Endodermal cell (in vitro differentiated cells): Measurements from ENCODE around the gene NSA2. TPM values are rescaled to one million over a fixed set of nuclear protein-coding genes. Genes with fewer than 3 reads are reported as not detected.

Experiments
- DNase-seq: peaks from one replicate; pipeline ENCODE4 v3.0.0-alpha.2; 2017
- H3K27ac ChIP-seq: 2 replicates; pipeline ENCODE4 v1.5.1; 2013; ENCODE audit warnings: mild to moderate bottlenecking, low read depth, low read length, moderate library complexity
- H3K27me3 ChIP-seq: 2 replicates; pipeline ENCODE4 v1.6.1; 2013; ENCODE audit warnings: mild to moderate bottlenecking, low read length, moderate library complexity; ENCODE audit not compliant: insufficient read depth, control insufficient read depth, poor library complexity, severe bottlenecking
- H3K36me3 ChIP-seq: 2 replicates; pipeline ENCODE4 v1.7.0; 2013; ENCODE audit warnings: mild to moderate bottlenecking, low read length, moderate library complexity; ENCODE audit not compliant: control insufficient read depth, insufficient read depth
- H3K4me1 ChIP-seq: one replicate; pipeline ENCODE4 v1.7.0; 2013; ENCODE audit warnings: low read length; ENCODE audit not compliant: control insufficient read depth, insufficient read depth
- H3K4me3 ChIP-seq: 2 replicates; pipeline ENCODE4 v1.5.1; 2013; ENCODE audit warnings: mild to moderate bottlenecking, low read length, moderate library complexity
- H3K9ac ChIP-seq: 2 replicates; pipeline ENCODE4 v1.6.1; 2013; ENCODE audit warnings: mild to moderate bottlenecking, low read length, moderate library complexity; ENCODE audit not compliant: poor library complexity, severe bottlenecking; ENCODE audit errors: extremely low read depth
- H3K9me3 ChIP-seq: 2 replicates; pipeline ENCODE4 v1.6.1; 2013; ENCODE audit warnings: mild to moderate bottlenecking, low read length, moderate library complexity; ENCODE audit not compliant: control insufficient read depth
- H3K27ac Mint-ChIP-seq: 2 replicates; pipeline ENCODE4 v1.8.0; 2020; ENCODE audit warnings: mixed read lengths
- H3K27me3 Mint-ChIP-seq: 2 replicates; pipeline ENCODE4 v1.8.0; 2021; ENCODE audit warnings: mild to moderate bottlenecking, mixed read lengths; ENCODE audit not compliant: insufficient read depth
- H3K36me3 Mint-ChIP-seq: 2 replicates; pipeline ENCODE4 v1.8.0; 2020; ENCODE audit warnings: low read depth, mixed read lengths
- H3K4me1 Mint-ChIP-seq: 2 replicates; pipeline ENCODE4 v1.8.0; 2020; ENCODE audit warnings: mixed read lengths
- H3K4me3 Mint-ChIP-seq: 2 replicates; pipeline ENCODE4 v1.8.0; 2020; ENCODE audit warnings: mild to moderate bottlenecking, moderate library complexity, mixed read lengths
- H3K9me3 Mint-ChIP-seq: 2 replicates; pipeline ENCODE4 v1.8.0; 2020; ENCODE audit warnings: mild to moderate bottlenecking, mixed read lengths
- CTCF ChIP-seq: fragments of 200-600 bp; sonication (generic); conservative IDR thresholded peaks from 2 replicates; pipeline ENCODE4 v1.5.0; 2021; ENCODE audit warnings: antibody characterized with exemption, mild to moderate bottlenecking
- WGBS, 2 experiments: methylation state at CpG; one replicate each; pipeline versions ENCODE4 v1.1.5 to v1.1.7; 2013; ENCODE audit warnings: missing lambda C conversion rate in 2 of 2, mixed read lengths in 1 of 2; ENCODE audit not compliant: insufficient coverage in 1 of 2, insufficient read length in 1 of 2; 5-methylcytosine and 5-hydroxymethylcytosine counted together
- total RNA-seq, 2 donors: library from RNA; stranded (reverse); fragmentation: NEBNext Ultra II Directional in 1 of 2; extraction: Animal tissue kit (Norgen Biotek cat#: 25700) in 1 of 2; gene quantifications; 2 replicates in 1 of 2; 3 replicates in 1 of 2; pipeline ENCODE4 v1.2.1, GENCODE V29; 2021

Gene NSA2
- total RNA-seq, 2 donors from 2014 or later: 53.1 to 62.8 TPM

GRCh38 chr5:74798977-74799911, 32.2 kb downstream of the NSA2 start:
- Mint-ChIP-seq H3K9me3 (no peaks in the 10 kb centered on the region), H3K4me1 (no peaks in the 10 kb centered on the region), H3K27ac (peak overlapping the region; percentile 49), H3K27me3 (no peaks in the 10 kb centered on the region), H3K36me3 (peaks cover 63% of the 10 kb centered on the region), H3K4me3 (no peak overlapping the region)
- H3K4me1 ChIP-seq: no peaks in the 10 kb centered on the region
- 94 to 96% methylated on average over 19 to 21 of the region's 21 CpGs for WGBS, 2 experiments
- H3K4me3 ChIP-seq: no peak overlapping the region
- no peak for DNase-seq
- peaks cover 61% of the 10 kb centered on the region for H3K36me3 ChIP-seq
- no peaks in the 10 kb centered on the region for H3K9me3 ChIP-seq
- no peak overlapping the region for H3K9ac ChIP-seq
- no peaks in the 10 kb centered on the region for H3K27me3 ChIP-seq
- no peak overlapping the region for H3K27ac ChIP-seq
- no peak for TF ChIP-seq CTCF

- Mint-ChIP-seq H3K4me3 (no peak overlapping the region), H3K36me3 (peaks cover 54% of the 10 kb centered on the region)
- peaks cover 58% of the 10 kb centered on the region for H3K36me3 ChIP-seq
Measured at GRCh38 chr5:74801197-74801596, 34.1 kb downstream of the NSA2 start.

GRCh38 chr5:74801941-74802340, 34.9 kb downstream of the NSA2 start:
- H3K9me3 Mint-ChIP-seq: no peaks in the 10 kb centered on the region
- no peak for DNase-seq
- peaks cover 53% of the 10 kb centered on the region for H3K36me3 ChIP-seq
- no peak overlapping the region for H3K4me3 ChIP-seq
- TF ChIP-seq CTCF: no peak
- H3K36me3 Mint-ChIP-seq: peaks cover 47% of the 10 kb centered on the region
- no peak overlapping the region for H3K27ac Mint-ChIP-seq
- no peak overlapping the region for H3K9ac ChIP-seq
- no peak overlapping the region for H3K4me3 Mint-ChIP-seq
- no peaks in the 10 kb centered on the region for H3K27me3 Mint-ChIP-seq
- H3K4me1 ChIP-seq: no peaks in the 10 kb centered on the region
- 85 to 91% methylated on average over 1 of the region's 1 CpG for WGBS, 2 experiments
- H3K27me3 ChIP-seq: no peaks in the 10 kb centered on the region
- no peak overlapping the region for H3K27ac ChIP-seq
- no peaks in the 10 kb centered on the region for H3K9me3 ChIP-seq
- peaks cover 14% of the 10 kb centered on the region for H3K4me1 Mint-ChIP-seq

More at GRCh38 chr5:74801197-74801596, 34.1 kb downstream of the NSA2 start:
- no peaks in the 10 kb centered on the region for H3K9me3 Mint-ChIP-seq
- no peaks in the 10 kb centered on the region for H3K27me3 ChIP-seq
- H3K4me1 ChIP-seq: no peaks in the 10 kb centered on the region
- H3K4me3 ChIP-seq: no peak overlapping the region
- 92 to 100% methylated on average over 1 to 3 of the region's 3 CpGs for WGBS, 2 experiments
- DNase-seq: no peak
- H3K9ac ChIP-seq: no peak overlapping the region
- peaks cover 6% of the 10 kb centered on the region for H3K4me1 Mint-ChIP-seq
- no peak overlapping the region for H3K27ac ChIP-seq
- no peaks in the 10 kb centered on the region for H3K9me3 ChIP-seq
- no peaks in the 10 kb centered on the region for H3K27me3 Mint-ChIP-seq
- no peak overlapping the region for H3K27ac Mint-ChIP-seq
- no peak for TF ChIP-seq CTCF
